ACHN (cell line): ENCODE data around the gene B3GAT1.

Source experiments
- DNase-seq: peaks from one replicate; pipeline ENCODE4 v3.0.0-alpha.2; 2015
- in situ Hi-C: cut with HindIII; loops from 2 replicates; pipeline ENCODE4 v1.10.0; 2017; ENCODE audit warnings: low sequenced_read_pairs, low pct_ligation_motif_present, low pct_unique_long_range_greater_than_20kb

Gene B3GAT1

DNA sequence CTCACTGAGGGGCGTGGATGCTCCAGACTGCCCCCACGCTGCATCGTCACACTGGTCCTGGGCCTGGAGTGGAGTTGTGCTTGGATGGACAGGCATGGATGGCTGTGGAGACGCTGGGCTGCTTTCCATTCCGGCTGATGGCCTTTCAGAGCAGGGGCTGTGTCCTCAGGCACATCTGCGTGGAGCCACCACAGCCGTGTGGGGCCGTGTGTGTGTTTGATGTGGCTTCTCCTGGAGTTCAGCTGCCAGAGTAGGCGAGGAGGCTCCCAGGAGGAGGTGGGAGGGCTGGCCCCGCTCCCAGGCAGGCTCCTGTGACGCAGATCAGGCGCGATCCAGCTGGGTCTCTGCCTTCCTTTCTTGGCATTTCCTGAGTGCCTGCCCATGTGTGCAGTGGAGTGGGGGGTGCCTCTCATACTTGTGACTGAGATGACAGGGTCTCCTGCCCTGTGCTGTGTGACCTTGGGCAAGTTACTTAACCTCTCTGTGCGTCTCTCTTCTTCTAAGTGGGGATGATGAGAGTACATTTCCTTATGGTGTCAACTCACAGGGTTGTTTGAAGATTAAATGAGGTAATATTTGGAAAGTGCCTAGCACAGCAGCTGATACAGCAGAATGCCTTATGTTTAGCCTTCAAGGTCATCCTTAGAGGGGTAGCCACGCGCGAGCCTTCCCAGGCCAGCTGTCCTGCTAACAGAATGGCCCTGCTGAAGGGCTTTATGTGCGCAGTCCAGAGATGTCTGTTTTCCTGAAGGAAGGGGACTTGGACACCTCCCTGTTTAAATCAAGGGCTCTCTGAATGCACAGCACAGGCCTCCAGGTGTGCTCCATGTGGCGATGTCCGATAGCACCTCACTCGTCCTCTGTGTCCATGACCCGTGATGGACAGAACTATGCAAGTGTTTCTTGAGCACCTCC, 46.8 kb downstream of the B3GAT1 start:
- in situ Hi-C loops = no loop called here
- no peak for DNase-seq

DNA sequence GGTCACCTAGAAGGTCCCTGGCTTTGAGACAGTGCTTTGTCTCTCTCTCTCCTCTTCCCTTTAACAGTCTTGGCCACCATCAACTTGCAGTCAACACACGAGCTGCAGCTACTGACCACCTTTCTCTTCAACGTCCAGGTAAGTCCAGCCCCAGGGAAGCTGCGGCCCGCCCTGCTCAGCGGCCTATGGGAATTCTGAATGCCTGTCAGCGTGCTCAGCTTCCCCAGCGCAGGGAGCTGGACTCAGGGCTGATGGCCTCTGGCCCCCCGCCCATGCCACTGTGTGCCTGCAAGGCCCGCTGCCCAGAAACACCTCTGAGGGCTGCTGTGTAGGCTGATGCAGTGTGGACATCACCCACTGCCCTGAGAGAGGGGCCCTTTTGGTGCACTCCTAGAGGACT, 47.8 kb downstream of the B3GAT1 start:
- in situ Hi-C loops = no loop called here
- no peak for DNase-seq

DNA sequence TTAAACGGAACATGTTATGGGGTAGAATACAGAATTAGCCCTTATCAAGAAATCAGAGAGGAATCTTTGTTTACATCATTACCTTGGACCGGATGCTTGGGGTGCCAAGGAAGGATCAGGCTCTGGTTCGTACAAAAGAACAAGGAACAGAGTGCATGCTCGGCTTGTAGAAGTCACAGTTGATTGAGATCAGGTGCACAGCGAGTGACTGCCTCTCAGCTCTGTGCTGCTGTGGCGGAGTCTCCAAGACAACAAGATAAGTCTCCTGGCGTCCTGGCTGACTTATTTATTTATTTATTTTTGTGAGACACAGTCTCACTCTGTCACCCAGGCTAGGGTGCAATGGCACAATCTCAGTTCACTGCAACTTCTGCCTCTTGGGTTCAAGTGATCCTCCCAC, 48.5 kb downstream of the B3GAT1 start:
- in situ Hi-C loops = no loop called here
- DNase-seq = no peak

DNA sequence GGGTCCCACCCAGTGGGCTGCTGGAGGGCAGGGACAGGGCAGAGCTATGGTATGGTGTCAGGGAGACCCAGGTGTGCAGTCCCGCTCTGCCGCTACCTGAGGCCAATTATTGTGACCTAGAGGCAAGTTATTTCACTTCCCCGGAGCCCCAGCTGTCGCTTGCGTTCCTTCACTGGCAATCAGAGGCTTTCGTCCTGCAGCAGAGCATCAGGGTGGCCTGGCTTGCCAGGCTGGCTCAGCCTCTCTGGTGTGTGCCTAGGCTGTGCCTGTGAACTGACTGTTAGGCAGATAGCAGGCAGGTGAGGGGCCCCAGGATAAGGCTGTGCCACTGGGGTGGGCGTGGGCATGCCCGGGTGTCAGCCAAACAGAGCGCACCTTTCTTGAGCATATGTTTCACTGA, 48.9 kb downstream of the B3GAT1 start:
- no peak for DNase-seq
- in situ Hi-C loops = no loop called here

DNA sequence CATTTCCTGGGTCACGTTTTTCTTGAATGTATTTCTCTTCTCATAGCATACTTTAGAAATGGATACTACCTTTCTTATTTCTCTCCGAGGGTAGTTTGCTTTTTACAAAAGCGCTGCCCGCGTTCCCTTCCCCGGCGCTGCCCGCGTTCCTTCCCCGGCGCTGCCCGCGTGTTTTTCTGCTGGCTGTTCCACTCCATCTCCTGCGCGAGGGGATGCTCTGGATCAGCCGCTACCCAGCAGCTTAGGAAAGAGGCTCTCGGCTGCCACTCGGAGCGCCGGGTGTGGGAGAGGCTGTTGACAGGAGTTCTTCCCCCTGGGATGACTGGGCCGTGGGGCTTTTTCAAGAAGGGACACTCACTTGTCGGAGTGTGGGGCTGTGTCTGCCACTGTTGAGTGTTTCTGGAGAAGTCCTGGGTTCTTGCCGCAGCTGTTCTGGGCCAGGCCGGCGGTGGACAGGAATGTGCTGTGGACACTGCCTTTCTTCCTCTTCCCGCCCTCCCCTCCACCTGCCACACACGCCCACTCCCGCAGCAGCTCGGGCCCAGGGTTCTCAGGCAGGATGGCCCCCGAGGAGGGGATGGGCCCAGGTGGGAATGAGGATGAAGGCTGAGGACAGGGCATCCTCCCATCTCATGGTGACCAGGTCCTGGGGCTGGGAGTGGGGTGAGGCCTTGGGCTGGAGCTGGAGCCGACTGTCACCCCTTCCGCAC, 49.7 kb downstream of the B3GAT1 start:
- in situ Hi-C loops = no loop called here
- DNase-seq = no peak

DNA sequence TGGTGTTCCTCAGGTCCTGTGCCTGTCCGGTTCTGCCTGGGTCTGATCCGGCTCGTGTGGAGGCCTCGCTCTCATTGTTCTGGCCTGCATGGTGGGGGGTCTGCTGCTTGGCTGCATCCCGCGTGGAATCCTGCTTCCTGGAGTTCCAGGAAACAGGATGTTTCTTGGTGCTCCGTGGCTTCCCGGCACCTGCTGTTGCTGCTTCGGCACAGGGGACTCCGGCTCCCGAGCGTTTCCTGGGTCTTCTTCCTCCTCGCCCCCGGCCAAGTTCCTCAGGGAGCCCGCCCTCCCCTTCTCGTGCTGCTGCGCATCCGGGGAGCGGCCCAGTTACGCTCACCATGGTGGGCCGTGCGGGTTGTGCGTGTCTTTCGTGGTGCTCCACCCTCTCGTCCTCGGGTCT, 50.4 kb downstream of the B3GAT1 start:
- no peak for DNase-seq
- in situ Hi-C loops = no loop called here

DNA sequence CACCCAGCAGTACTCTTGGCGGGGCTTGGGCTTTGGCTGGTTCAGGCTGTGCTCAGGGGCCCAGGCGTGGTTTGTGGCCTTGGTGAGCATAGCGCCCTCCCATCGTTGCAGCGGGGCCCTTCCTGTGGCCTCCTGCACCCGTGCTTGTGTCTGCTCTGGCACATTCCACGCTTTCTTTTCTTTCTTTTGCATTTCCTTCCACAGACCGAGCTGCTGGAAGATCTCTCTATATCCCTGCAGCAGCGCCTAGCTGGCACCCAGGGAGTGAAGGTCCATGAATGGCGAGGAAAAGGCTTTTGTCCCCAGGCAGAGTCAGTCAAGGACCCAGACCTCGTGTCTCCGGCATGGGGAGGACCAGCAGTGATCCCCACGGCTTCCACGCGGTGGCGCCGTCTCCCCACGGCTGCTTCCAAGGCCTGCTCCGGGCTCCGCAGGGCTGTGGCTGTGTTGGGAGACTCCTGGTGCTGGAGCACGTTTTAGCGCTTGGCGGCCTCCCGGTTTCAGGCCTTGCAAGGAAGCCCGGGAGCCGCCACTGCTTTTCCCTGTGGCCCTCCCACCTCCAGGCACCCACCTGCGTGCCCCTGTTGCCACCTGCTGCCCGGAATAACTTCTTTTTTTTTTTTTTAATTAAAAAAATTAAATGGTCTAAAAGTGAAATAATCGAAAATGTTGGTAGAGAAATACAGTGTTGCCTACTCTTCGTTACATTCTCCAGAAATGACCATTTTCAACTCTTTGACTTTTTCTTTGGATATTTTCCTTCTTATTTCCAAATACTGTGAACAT, 51.8 kb downstream of the B3GAT1 start:
- DNase-seq = peak; percentile 53
- in situ Hi-C loops = no loop called here

DNA sequence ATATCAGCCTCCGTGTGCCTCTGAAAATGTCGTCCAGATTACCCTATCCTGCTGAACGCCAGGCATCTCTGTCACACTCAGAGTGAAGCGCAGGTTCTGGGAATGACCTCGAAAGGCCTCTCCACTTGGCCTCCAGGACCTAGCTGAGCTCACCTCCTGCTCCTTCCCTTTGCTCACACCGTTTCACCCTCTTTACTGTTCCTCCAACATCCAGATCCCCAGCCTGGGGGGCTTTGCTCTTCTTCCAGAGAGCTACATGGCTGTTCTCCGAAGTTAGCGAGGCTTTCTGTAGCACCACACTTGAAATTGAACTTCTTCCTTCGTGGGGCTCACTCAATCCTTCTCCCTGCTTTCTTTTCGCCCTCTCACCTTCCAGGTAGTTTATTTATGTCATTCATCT, 52.4 kb downstream of the B3GAT1 start:
- no peak for DNase-seq
- in situ Hi-C loops = no loop called here

DNA sequence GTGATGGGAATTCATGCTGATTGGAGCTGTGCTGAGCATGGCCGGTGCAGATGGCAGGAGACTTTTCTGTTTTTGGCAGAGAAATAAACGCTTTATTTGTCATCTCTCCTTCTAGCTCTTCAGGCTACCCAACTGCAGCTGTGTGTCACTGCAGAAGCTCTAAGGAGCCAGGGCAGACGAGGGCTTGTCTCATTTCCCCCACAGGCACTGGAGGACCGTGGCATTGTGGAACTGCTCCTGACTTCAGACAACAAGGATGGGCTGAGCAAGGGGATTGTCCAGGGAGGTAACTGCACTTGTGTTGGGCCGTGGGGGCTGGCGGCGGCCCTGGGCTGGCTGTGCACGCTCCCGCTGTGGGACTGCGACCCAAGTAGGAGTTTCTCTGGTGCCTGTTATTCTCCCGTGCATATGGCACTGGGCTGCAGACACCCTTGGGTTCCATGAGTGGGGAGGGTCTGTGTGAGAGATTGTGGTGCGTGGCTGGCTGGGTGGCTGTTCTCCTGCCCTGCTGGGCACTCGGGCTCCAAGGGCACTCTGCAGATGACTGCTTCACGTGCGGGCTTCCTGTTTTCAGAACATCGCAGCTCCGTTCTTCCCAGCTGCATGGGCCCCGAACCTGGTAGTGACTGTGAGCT, 53.1 kb downstream of the B3GAT1 start:
- in situ Hi-C loops = no loop called here
- DNase-seq = no peak

DNA sequence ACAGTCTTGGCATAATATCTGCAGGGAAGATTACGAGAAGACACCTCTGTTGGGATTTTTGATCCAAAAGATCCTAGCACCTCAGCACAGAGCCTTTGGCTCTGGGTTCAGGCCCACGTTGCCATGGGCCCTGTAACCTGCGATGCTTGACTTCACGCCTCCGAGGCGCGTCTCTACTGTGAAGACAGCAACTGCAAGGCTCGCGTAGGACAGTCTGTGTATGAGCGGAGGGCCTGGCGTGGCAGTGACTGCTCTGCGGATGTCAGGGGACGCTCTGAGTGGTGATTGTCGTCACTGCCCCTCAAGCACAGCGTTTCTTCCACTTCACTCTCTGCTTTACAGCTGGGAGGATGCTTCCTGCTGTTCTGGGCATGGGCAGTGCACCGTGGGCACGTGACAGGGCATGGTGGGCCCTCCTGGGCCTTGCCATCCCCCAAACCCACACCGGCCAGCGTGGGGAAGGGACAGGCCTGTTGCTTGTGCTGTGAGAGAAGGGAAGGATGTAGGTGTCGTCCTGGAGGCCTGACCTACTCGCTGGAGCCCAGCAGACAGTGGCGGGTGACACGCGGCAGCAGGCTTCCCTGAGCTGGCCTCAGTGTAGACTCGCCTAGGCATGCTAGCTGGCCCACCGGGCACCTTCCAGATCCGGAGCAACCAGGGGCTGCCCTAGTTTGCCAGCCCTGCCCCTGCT, 53.7 kb downstream of the B3GAT1 start:
- DNase-seq = no peak
- in situ Hi-C loops = no loop called here

DNA sequence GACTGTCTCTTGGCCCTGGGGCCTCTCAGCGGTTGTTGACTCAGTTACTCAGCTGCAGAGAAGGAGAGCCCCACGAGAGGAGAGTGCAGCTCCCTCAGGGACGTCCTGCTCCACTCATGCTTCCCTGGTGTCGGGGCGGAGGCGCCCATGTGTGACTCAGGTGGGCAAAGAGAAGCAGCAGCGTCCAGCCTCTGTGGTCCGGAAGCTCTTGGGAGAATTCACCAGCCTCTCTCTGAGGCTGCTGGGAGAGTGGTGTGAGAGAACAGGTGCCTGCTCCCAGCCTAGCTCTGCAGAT, 54.5 kb downstream of the B3GAT1 start:
- DNase-seq = no peak
- in situ Hi-C loops = no loop called here

DNA sequence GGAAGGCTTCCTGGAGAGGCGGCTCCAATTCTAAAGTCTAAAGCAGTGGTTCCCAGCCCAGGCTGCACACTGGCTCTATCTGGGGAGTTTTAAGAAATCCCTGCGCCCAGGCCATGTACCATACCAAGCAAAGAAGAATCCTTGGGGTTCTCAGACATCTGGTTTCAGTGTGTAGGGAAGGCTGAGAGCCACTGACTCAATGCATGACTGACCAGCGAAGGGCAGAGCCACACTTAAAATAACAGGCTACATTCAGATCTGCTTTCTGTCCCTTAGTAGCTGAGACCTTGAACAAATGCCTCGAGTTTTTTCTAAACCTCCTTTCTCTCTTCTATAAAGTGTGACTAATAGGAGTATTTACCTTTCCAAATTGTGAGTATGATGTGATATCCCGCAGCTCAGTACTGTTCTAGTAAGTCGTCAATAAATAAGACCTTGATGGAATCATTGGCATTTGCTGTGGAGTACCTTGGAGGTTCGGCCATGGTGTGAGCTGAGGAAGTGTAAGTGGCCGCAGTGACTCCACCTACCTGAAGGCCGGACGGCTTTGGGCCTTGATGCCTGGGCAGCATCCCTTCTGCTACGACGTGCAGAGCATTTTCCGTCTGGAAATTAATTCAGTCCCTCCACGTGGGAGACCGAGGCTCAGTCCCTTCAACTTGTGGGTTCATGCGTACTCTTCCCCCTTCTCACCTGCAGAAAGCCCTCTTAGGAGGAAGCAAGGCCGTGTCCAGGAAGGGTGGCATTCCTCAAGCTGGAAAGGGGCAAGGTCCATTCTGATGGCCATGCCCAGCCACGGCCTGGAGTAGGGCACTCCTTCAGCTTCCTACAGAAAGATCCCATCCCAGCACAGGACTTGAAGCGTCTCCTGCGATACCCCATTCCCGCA, 55.1 kb downstream of the B3GAT1 start:
- in situ Hi-C loops = no loop called here
- no peak for DNase-seq

DNA sequence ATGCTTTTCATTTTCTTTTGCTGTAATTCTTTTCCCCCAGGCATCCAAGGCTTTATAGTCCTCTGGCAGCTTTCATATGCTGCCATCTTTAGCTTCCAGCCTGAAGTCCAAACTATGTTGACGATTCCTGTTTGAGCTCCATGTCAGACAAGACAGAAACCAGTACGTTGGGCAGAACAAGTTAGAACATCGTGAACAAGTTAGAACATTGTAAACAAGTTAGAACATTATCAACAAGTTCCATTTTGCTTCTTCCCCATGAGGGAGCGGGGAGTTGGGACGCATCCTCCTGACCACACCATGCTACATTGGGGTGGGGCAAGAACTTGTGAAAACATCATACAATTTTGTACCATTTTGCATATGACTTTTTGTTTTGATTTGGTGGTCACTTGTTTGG, 56.4 kb downstream of the B3GAT1 start:
- DNase-seq = no peak
- in situ Hi-C loops = no loop called here

DNA sequence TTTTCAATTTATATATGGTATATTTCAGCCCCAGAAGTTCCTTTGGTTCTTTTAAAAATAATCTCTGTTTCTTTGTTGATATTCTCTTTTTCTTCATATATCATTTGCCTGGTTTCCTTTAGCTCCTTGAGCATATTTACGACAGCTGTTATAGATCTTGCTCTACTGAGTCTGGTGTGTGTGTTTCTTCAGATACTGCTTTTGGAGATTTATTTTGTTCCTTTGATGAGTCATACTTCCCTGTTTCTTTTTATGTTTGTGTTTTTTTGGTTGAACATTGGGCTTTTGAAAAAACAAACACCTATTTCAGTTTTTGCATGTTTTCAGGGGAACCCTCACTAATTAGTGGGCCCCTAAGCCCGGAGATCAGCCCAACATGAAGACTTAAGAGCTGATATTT, 56.9 kb downstream of the B3GAT1 start:
- no peak for DNase-seq
- in situ Hi-C loops = no loop called here

DNA sequence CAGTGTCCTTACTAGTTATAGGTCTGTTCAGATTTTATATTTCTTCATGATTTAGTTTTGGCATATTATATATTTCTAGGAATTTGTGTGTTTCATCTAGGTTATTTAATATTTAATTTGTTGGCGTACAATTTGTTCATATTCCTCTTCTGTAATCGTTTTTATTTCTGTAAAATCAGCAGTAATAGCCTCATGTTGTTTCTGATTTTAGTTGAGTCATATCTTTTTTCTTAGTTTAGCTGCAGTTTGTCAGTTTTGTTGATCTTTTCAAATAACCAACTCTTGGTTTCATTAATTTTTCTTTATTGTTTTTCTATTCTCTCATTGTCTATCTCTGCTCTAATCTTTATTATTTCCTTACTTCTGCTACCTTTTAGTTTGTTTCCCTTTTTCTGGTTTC, 59.9 kb downstream of the B3GAT1 start:
- in situ Hi-C loops = no loop called here

DNA sequence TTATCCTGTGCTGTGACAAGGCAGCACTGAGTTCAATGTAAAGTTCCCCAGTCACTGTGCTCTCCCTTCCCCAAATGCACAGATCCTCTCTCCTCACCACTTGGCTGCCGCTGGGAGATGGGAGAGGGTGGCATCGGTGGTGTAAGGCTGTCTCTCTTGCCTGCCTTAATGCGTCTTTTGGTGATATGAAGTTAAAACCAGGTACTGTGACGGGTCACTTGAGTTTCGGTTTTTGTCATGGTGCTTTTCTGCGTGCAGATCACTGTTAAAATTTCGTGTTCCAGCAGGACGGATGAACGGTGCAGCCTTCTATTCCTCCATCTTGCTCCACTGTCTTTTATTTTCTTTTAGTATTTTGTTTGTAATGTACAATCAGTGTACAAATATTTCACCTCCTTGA, 61.7 kb downstream of the B3GAT1 start:
- in situ Hi-C loops = no loop called here
- no peak for DNase-seq

More for the DNA sequence above, 59.9 kb downstream of the B3GAT1 start:
- no peak for DNase-seq

DNA sequence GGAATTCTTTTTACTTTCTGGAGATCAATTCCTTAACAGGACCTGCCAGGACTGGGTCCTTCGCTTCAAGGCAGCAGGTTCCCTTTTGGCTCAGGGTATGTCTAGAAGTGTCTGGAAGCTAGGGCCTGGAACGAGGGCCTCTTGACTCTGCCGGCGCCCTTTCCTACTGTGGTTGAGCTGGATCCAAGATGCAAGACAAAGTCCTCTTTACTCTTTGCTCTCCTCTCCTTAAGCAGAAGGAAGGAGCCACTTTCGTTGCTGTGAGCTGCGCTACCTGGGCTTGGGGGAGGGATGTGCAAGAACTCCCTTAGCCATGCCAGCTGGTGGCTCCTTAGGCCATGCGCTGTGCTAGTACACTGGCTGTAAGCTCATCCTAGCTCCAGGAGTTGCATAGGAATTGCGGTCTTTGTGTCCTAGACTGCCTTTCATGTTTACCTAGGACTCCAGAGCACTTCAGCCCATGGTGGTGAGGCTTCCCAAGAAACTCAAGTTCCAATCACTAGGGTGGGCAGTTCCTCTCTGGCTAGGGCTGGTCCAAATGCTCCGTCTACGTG, 62.2 kb downstream of the B3GAT1 start:
- DNase-seq = no peak
- in situ Hi-C loops = no loop called here
